ENCODE measurements around the gene DNTTIP2. TPM values are rescaled to one million over a fixed set of nuclear protein-coding genes. Genes with fewer than 3 reads are reported as not detected.

DNTTIP2 gene
- polyA plus RNA-seq, 1 of the 3 experiments (the other 2 are of a cell fraction): 9.6 TPM

DNA sequence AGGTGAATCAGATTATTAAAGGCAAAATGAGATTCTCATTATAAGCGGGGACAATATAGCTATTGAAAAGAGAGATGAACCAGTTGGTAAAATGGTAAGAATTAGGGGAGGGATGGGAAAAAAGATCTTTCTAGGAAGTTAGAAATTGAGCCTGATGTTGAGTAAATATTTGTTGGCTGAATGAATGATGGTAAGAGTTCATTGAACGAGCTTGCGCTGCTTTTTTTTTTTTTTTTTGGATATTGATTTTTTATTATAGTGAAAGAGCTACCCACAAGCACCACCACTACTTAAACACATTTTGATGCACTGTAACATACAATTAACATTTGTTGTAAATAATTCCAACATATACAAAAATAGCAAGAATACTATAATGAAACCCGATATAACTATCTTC lies 31.3 kb upstream of the DNTTIP2 start (continued):
- TF ChIP-seq MXI1 (IDR thresholded peaks at IDR 0.05; ENCODE audit: low read depth, low read length) (no peak), FOSL2 (IDR thresholded peaks at IDR 0.05; ENCODE audit: borderline replicate concordance, low read depth) (no peak)

DNA sequence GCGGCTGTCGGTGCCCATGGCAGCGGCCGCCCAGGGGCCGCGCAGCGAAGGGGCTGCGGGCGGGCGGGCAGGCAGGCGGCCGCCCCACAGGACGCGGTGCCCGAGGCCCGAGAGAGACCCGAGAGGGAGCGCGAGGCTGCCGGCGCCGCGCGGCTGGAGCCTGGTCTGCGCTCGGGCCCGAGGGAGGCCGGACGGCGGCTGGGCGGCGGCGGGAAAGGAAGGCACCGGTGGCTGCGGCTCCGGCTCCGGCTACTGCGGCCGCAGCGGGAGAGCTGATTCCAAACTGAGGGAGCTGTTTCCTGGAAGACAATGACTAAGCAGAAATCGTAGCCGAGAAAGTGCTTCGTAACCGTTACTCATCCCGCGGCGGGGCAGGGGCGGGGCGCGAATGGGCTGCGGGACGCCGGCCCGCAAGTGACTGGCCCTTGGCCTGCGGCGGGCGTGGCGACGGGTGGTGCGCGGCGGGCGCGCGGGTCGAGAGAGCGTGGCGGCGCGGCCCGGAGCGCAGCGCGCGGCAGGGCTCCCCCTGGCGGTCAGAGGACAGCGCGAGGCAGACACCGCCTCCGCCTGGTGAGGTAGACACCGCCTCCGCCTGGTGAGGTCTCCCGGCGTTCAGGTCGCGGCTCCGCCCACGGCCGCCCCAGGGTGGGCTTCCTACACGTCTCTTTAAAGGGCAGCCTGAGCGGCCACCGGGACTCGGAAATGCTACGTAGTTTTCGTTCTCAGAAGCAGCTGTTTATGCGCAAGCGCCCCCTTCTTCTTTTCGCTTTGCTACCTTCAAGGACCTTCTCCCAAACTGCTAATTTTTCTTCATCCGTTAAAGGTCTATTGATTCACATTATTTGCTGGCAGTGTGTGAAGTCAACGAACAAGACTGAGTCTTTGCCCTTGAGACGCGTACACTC lies 30.4 kb upstream of the DNTTIP2 start, which contains the start of gene GCLM:
TSS of gene GCLM (minus strand) at position 285 of the 905 bp plus-strand sequence. CDS start at position 18, 267 bp downstream.
- Histone ChIP-seq H2AFZ (ENCODE audit: low read depth) (peak within 1 kb of the TSS; percentile 100), H3K4me3 (ENCODE audit: low read depth in 2 of 2, low read length in 1 of 2) (peak within 1 kb of the TSS; percentile 92 to 93), H3F3A (replicated peaks; ENCODE audit: insufficient read depth) (peaks cover 12% of the 10 kb centered on the region), H3K27ac (ENCODE audit: low read depth in 2 of 2, low read length in 1 of 2) (peak within 1 kb of the TSS; percentile 57 to 83; a peak in 3 of 4 replicates), H3K9me2 (no peaks in the 10 kb centered on the region), H3K79me2 (ENCODE audit: insufficient read depth) (peaks cover 45% of the 10 kb centered on the region), H4K20me1 (ENCODE audit: insufficient read depth) (peaks cover 18% of the 10 kb centered on the region; the same call in 1 of the 2 replicates), H3K4me2 (peak within 1 kb of the TSS; percentile 96), H3K4me1 (ENCODE audit: control insufficient read depth in 1 of 2, insufficient read depth in 2 of 2, low read depth in 1 of 2, low read length in 1 of 2) (peaks cover 10 to 16% of the 10 kb centered on the region in 2 experiments; a peak in 3 of 4 replicates), H3K36me3 (replicated peaks in 1 of 2; ENCODE audit: control insufficient read depth in 1 of 2, insufficient read depth in 2 of 2, low read length in 1 of 2) (peaks cover 0 to 3% of the 10 kb centered on the region in 2 experiments), H3K27me3 (ENCODE audit: insufficient read depth) (no peaks in the 10 kb centered on the region), H3K9me3 (no peaks in the 10 kb centered on the region), H3K9ac (peak within 1 kb of the TSS; percentile 81)
- 5% methylated on average over 19 of the region's 102 CpGs for whole genome bisulfite sequencing (ENCODE audit: low lambda C conversion rate)
- DNase-seq: peak; percentile 96
- POLR2A ChIA-PET: interaction anchor here (1.6 kb wide), 1 partner anchor 30 kb away, joined by 7 read pairs; no protein-coding TSS in a partner anchor
- CTCF ChIA-PET: interaction anchor here (0.6 to 2.3 kb wide), 40 partner anchors 9 to 679 kb away, joined by 3 to 14 read pairs (median 3); partner anchors contain the start of gene DNTTIP2
- TF ChIP-seq EP300 (IDR thresholded peaks at IDR 0.05; ENCODE audit: borderline replicate concordance in 1 of 2, low read depth in 1 of 2, low read length in 1 of 2) (peak in 1 of 2 experiments; percentile 43; a peak in 1 of 4 replicates), RAD21 (IDR thresholded peaks at IDR 0.05; ENCODE audit: low read length) (peak; percentile 53), RXRA (IDR thresholded peaks at IDR 0.05; ENCODE audit: borderline replicate concordance, low read depth) (no peak), FOSL2 (IDR thresholded peaks at IDR 0.05; ENCODE audit: borderline replicate concordance, low read depth) (peak; percentile 61; the same call in 1 of the 2 replicates), ELF1 (IDR thresholded peaks at IDR 0.05) (no peak; the same call in 1 of the 2 replicates), GABPA (IDR thresholded peaks at IDR 0.05; ENCODE audit: low read depth) (no peak), NRF1 (IDR thresholded peaks at IDR 0.05; ENCODE audit: low read depth, low read length) (peak; percentile 42; the same call in 1 of the 2 replicates), YY1 (IDR thresholded peaks at IDR 0.05; ENCODE audit: low read depth) (no peak), EZH2phosphoT487 (IDR thresholded peaks at IDR 0.05; ENCODE audit: borderline replicate concordance, low read depth) (no peak), JUND (IDR thresholded peaks at IDR 0.05) (no peak; the same call in 1 of the 2 replicates), NFIC (IDR thresholded peaks at IDR 0.05; ENCODE audit: borderline replicate concordance) (no peak), CHD2 (IDR thresholded peaks at IDR 0.05; ENCODE audit: low read length, partially characterized antibody) (peak; percentile 68), TEAD4 (IDR thresholded peaks at IDR 0.05; ENCODE audit: borderline replicate concordance, insufficient read depth) (no peak), TCF12 (IDR thresholded peaks at IDR 0.05) (no peak), TAF1 (IDR thresholded peaks at IDR 0.05; ENCODE audit: borderline replicate concordance, low read depth, low read length) (peak; percentile 89), GATA2 (CRISPR knock-in tag; IDR thresholded peaks at IDR 0.05) (no peak)
- TF ChIP-seq, protein P1, sequence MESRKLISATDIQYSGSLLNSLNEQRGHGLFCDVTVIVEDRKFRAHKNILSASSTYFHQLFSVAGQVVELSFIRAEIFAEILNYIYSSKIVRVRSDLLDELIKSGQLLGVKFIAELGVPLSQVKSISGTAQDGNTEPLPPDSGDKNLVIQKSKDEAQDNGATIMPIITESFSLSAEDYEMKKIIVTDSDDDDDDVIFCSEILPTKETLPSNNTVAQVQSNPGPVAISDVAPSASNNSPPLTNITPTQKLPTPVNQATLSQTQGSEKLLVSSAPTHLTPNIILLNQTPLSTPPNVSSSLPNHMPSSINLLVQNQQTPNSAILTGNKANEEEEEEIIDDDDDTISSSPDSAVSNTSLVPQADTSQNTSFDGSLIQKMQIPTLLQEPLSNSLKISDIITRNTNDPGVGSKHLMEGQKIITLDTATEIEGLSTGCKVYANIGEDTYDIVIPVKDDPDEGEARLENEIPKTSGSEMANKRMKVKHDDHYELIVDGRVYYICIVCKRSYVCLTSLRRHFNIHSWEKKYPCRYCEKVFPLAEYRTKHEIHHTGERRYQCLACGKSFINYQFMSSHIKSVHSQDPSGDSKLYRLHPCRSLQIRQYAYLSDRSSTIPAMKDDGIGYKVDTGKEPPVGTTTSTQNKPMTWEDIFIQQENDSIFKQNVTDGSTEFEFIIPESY (IDR thresholded peaks at IDR 0.05; ENCODE audit: borderline replicate concordance, low read depth): no peak
- TF ChIP-seq, protein P2, sequence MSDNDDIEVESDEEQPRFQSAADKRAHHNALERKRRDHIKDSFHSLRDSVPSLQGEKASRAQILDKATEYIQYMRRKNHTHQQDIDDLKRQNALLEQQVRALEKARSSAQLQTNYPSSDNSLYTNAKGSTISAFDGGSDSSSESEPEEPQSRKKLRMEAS (IDR thresholded peaks at IDR 0.05; ENCODE audit: low read depth): 0 out of 2 replicates have a peak, but pooled peaks have one; percentile 24
- TF ChIP-seq, protein P3, sequence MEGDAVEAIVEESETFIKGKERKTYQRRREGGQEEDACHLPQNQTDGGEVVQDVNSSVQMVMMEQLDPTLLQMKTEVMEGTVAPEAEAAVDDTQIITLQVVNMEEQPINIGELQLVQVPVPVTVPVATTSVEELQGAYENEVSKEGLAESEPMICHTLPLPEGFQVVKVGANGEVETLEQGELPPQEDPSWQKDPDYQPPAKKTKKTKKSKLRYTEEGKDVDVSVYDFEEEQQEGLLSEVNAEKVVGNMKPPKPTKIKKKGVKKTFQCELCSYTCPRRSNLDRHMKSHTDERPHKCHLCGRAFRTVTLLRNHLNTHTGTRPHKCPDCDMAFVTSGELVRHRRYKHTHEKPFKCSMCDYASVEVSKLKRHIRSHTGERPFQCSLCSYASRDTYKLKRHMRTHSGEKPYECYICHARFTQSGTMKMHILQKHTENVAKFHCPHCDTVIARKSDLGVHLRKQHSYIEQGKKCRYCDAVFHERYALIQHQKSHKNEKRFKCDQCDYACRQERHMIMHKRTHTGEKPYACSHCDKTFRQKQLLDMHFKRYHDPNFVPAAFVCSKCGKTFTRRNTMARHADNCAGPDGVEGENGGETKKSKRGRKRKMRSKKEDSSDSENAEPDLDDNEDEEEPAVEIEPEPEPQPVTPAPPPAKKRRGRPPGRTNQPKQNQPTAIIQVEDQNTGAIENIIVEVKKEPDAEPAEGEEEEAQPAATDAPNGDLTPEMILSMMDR (IDR thresholded peaks at IDR 0.05): peak; percentile 77
- TF ChIP-seq, protein P4, sequence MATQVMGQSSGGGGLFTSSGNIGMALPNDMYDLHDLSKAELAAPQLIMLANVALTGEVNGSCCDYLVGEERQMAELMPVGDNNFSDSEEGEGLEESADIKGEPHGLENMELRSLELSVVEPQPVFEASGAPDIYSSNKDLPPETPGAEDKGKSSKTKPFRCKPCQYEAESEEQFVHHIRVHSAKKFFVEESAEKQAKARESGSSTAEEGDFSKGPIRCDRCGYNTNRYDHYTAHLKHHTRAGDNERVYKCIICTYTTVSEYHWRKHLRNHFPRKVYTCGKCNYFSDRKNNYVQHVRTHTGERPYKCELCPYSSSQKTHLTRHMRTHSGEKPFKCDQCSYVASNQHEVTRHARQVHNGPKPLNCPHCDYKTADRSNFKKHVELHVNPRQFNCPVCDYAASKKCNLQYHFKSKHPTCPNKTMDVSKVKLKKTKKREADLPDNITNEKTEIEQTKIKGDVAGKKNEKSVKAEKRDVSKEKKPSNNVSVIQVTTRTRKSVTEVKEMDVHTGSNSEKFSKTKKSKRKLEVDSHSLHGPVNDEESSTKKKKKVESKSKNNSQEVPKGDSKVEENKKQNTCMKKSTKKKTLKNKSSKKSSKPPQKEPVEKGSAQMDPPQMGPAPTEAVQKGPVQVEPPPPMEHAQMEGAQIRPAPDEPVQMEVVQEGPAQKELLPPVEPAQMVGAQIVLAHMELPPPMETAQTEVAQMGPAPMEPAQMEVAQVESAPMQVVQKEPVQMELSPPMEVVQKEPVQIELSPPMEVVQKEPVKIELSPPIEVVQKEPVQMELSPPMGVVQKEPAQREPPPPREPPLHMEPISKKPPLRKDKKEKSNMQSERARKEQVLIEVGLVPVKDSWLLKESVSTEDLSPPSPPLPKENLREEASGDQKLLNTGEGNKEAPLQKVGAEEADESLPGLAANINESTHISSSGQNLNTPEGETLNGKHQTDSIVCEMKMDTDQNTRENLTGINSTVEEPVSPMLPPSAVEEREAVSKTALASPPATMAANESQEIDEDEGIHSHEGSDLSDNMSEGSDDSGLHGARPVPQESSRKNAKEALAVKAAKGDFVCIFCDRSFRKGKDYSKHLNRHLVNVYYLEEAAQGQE (IDR thresholded peaks at IDR 0.05; ENCODE audit: low read depth, low read length): peak; percentile 15; the same call in 1 of the 2 replicates

Data from SK-N-SH (cell line).